ENCODE measurements around the gene PFN2. TPM values are rescaled to one million over a fixed set of nuclear protein-coding genes. Genes with fewer than 3 reads are reported as not detected.
"Not testable (repeated sequence)": the region's sequence is repeated elsewhere in the genome, so short reads cannot be mapped to it uniquely, and the experiment has no call there.

PFN2 gene, protein sequence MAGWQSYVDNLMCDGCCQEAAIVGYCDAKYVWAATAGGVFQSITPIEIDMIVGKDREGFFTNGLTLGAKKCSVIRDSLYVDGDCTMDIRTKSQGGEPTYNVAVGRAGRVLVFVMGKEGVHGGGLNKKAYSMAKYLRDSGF
- 260 and 354 TPM in 2 replicates for total RNA-seq
- polyA plus RNA-seq (2012) = 262 TPM

DNA sequence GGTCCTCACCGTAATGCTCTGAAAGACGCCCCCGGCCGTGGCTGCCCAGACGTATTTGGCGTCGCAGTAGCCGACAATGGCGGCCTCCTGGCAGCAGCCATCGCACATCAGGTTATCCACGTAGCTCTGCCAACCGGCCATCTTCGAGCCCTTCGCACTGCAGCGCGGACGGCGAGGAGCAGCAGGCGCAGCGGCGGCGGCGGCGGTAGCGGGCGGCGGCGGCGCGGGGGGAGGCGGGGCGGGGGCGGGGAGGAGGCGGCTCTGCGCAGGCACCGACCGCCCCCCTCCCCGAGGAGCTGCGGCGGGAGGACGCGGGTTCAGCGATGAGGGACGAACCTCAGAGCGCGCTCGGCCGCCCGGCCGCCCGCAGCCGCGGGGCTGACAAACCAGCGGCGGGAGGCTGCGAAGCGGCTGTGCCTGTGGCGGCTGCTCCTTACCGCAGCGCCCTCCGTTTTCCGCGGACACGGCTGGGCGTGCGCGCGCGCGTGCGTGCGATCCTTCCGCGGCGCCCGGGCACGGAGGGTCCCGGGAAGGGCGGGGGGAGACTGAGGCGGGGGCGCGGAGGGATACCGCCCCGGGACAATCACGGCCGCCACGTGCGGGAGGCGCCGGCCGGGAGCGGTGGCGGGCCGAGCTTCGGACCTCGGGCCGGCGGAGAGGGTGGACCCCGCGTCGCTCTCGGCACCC, at the start of gene PFN2:
TSS of gene PFN2 (minus strand) at position 180 of the 687 bp plus-strand sequence. CDS start at position 141, 39 bp downstream.
- DNase-seq (ENCODE audit: low read depth) = peak; percentile 90

DNA sequence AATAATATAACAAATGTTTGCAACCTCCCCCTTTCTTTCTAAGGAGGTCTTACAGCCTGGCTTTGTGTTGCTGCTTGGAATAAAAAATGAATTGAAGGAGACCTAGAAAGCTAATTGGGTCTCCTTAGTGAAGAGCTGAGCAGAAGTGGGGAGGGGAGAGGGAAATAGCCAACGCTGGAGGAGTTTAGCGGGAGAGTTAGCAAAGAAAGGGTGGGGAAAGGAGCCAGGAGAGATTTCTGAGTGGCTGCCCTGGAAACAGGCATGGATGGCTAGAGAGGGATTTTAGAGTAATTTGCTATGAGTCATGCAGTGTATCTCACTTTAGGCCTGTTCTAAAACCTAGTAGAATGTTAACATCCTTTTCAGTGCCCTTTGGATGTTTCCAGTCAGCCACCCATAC, 45.2 kb upstream of the PFN2 start:
- DNase-seq (ENCODE audit: low read depth) = no peak

DNA sequence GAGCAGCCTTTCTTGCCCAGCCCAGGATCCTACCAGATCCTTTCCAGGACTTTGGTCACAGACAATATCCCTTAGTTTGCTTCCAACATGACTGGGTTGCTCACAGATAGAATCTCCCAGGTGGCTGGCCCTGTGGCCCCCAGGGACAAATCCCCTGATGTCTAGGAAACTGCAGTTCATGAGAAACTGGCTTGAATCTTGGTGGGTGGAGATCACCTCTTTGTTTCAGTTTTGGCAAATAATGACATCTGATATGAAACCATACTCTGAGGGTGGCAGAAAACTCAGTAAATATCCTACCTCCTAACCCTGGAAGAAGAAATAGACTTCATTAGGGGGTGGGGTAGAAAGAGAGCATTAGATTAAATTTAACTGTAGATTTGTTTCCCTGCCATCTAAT, 44.1 kb upstream of the PFN2 start:
- DNase-seq (ENCODE audit: low read depth) = no peak

DNA sequence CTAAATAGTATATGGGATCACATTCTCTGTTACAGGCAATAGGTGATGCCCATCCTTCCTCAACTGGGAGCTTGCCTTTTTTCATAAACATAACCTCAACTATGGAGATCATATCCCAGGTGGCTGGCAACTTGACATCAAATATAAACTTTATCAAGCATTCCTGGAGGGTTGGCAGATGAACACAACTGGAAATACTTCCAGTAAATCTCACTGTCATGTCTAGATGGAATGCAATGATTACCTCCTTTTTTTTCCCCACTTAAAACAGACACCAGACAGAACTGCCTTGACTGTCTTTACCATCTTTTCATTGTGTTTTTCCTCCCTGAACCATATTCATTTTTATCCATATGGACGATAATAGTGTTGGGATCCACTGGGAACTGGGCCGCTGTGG, 43.1 kb upstream of the PFN2 start:
- no peak for DNase-seq (ENCODE audit: low read depth)

DNA sequence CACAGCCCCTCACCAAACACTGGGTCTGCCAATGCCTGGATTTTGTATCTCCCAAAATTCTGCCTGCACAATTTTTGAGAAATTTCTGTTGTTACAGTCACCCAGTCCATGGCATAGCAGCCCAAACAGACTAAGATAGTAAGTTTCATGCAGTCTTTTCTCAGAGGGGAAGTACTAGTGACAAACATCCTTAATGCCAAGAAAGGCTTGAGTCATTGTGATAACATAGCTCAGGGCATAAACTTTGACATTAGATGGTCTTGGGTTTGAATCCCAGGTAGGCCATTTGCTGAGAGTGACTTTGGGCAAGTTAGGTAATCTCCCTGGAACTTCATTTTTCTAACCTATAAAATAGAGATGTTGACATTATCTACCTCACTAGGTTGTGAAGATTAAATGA, 36.1 kb upstream of the PFN2 start:
- no peak for DNase-seq (ENCODE audit: low read depth)

DNA sequence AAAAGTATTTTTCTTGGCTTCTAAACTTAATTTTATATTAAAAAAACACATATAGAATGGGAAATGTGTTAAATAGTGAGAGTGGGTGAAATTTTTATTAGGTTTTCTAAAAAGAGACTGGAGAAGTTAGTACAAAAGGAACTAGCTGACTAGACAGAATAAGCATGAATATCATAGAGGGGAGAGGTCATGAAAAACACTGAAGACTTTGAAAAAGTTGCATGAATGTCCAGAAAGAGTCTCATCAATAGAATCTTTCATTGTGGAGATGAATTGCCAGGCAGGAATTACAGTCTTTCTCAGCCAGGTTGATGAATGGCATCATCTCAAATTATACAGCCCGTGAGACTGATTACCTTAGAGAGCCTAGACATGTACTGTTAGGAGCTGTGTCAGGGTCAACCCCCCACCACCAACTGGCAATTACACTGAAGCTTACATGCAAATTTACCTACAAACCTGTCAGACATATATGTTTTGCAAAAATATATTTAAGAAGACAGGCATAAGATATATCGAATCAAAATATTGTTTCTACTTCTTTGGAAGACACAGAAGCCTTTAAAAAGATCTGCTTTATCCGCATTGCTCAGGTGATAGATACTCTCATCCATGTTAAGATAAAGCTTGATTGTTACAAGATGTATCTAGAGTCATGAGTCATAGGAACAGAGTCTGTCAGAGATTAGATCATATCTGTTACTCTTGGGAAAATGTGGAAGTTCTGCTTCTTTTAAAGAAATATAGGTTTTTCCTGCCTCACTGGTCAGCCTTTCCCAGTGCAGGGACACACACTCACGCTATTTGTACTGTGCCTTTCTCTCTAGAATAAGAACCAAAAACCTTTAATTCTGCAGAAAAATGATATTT, 34.8 kb upstream of the PFN2 start:
- no peak for DNase-seq (ENCODE audit: low read depth)

DNA sequence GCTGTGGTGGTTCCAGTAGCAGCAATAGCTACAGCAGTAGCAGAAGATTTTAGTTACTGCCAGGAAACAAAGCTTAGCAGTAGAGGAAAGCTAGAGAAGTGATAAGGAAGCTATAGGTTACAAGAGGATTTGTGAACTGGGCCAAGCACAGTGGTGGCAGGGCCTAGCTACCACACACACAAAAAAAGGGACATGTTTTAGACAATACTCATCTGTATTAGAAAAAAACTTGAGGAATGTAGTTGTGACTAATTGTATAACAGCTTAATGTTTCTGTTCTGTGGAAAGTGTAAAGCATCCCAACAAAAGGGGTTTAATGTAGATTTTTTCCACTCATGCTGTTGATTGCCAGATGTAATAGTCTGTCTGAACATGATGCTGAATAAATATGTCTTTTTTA, 29.9 kb upstream of the PFN2 start:
- DNase-seq (ENCODE audit: low read depth) = no peak

DNA sequence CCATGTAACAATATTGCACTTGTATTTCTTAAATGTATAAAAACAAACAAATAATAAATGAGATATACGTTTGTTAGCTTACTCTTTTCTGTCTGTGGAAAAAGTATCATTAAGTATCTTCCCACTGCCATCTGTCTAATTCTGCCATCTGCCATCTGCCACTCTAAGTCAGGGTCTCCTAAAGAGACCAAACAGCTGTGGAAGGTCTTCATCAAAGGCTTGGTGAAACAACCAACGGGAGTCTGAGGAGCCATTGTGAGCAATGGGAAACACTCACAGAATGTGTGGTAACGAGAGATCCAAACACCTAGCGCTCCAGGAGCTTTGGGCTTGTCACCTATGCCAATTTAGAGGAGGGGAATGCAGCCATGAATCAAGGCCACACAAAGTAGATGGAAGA, 28.7 kb upstream of the PFN2 start:
- DNase-seq (ENCODE audit: low read depth) = peak; percentile 51

DNA sequence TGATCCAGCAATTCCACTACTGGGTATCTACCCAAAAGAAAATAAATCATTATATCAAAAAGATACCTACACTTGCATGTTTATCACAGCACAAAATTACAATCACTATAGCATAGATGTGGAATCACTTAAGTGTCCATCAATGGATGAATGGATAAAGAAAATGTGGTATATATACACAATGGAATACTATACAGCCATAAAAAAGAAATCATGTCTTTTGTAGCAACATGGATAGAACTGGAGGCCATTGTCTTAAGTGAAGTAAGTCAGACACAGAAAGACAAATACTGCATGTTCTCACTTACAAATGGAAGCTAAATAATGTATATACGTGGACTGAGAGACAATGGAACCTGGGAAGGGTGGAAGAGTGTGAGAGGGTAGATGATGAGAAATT, 28.3 kb upstream of the PFN2 start:
- no peak for DNase-seq (ENCODE audit: low read depth)

DNA sequence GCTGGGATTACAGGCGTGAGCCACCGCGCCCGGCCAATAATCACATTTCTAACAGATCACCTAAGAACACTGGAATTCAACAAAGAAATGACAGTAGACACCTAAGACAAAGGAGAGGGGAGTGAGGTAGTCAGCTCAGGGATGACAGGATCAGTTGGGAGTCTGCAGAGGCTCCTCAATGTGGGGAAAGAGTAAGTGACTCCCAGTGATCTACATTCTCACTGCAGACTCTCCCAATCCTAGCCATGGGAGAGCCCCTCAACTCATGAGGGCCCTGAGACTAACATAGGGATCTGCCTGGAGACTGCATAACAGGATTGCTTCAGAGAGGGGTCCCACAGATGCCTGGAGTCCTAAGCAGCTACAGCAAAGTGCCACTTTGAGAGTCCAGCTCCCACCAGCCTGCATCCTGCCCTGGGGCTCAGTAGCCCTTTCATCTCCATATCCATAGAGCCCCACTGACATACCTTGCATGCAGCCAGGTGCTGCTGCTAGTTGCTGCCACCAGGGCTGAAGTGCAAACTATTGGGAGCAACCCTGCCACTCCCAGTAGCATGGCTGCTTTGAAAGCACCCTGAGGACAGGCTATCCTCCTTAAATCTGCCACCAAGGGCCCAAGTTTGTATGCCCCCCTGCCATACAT, 21.8 kb upstream of the PFN2 start:
- DNase-seq (ENCODE audit: low read depth) = no peak

DNA sequence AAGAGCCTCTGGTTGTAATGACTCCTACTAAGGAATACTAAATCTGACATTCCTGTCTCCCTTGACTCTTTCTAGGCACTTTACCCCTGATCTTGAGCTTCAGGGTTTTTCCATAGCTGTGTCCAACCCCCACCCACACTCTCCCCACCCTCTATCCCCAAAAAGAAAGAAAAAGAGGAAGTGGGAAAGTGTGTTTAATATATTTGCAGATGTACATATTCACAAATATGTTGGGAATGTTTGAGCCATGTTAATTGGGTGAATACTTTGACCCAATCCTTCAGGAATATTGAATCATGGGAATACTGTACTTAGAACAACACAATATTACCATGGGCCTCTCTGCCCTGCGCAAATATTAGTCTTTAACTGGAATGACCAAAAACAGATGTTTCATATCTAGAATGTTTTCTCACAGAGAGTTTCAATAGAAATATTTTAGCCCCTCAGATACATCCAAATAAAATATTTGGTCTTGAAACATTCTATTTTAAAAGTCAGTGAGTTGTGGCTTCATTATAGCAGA, 19.8 kb upstream of the PFN2 start:
- no peak for DNase-seq (ENCODE audit: low read depth)

DNA sequence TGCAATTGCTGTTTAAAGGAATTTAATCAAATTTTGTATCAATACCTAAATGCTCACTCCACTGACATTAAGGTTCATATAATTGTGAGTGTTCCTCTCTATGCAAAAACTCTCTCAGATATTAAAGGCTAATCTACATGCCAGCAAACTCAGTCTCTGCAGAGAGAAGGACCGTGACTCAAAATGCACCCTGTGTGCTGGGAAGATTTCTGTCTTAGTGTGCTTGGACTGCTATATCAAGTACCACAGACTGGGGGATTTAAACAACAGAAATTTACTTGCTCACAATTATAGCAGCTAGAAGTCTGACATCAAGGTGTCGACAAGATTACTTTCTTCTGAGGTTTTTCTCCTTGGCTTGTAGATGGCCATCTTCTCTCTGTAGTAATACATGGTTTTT, 18.6 kb upstream of the PFN2 start:
- DNase-seq (ENCODE audit: low read depth) = no peak

DNA sequence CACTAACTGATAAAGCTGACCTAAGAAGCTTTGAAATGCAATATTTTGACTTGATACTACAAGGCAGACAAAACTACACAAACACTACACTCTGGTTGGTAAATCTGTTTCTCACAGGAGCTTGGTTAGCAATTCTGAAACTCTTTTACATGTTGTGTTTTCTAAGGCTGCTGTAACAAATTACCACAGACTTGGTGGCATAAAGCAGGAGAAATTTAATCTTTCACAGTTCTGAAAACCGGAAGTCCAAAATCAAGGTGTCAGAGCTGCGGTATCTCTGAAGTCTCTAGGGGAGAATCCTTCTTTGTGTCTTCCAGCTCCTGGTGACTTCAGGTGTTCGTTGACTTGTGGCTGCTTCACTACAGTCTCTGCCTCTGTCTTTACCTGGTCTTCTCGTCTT, 12.9 kb upstream of the PFN2 start:
- DNase-seq (ENCODE audit: low read depth) = no peak

DNA sequence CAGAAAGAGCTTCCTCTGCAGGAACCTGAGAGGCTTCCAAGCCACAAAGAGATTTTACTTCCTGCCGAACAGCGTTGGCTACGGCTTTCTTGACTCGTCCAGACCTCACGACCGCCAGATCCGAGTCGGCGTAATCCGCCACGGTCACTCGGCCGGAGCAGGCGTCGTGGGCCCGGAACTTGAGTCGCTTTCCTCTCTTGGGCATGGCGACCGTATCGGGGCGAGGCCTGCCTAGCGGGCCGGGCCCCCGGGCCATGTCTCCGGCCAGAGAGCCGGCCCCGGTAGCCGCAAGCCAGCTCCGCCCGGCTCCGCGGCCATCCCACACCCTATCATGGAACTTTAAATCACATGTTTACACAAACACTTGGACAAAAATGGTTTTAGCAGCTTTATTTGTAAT, 12.4 kb upstream of the PFN2 start:
- not testable (repeated sequence) for DNase-seq (ENCODE audit: low read depth)

DNA sequence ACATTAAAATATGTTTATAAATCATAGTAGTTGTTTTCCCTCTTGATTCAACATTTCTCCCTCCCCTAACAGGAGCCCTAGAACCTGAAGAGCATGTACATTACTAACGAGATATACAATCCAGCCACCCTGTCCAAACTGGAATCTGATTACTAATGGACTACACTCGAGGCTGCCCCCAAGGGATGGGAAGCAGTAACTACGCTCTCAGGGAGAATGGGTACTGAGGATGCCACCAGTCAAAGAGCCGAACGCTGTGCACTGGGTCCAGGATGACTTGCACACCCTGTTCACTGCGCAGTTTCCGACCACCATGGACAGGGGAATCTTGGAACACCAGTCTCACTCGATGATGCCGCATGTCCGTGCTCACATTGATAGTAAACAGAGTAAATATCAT, 11.3 kb upstream of the PFN2 start:
- DNase-seq (ENCODE audit: low read depth) = not testable (repeated sequence)

DNA sequence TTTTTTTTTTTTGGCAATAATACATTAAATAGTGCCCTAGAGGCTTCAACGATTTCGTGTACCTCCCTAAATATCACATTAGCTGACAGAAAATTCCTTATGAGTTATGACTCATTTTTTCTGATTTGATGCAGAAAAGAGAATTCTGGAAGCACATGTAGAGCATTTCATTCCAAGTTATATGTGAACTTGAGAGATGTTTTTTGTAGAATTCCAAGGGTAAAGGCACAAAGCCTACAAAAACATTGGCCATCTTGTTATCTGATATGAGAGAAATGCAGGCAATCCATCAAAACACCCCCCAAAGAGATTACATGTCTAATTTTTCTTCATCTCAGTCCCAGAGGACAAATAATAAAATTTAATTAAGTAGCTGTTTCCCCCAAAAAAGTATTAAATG, 6.7 kb upstream of the PFN2 start:
- DNase-seq (ENCODE audit: low read depth) = no peak

DNA sequence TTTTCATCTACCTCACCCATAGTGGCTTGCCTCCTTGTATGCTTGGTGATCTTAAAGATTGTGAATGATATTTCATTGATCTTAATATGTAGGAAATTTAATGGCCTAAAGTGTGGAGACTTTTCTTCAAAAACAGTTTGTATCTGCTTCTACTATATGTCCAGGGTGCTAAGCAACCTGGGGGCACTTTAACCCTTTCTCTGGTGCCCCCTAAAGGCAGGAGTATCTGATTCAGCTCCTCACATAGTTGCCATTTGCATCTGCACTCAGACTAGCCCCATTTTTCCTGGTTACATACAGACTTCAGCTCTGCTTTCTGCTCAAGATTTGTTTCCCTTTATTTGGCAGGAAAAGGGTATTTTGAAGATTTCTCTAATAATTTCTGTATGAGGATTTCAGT, 5.2 kb upstream of the PFN2 start:
- DNase-seq (ENCODE audit: low read depth) = no peak

DNA sequence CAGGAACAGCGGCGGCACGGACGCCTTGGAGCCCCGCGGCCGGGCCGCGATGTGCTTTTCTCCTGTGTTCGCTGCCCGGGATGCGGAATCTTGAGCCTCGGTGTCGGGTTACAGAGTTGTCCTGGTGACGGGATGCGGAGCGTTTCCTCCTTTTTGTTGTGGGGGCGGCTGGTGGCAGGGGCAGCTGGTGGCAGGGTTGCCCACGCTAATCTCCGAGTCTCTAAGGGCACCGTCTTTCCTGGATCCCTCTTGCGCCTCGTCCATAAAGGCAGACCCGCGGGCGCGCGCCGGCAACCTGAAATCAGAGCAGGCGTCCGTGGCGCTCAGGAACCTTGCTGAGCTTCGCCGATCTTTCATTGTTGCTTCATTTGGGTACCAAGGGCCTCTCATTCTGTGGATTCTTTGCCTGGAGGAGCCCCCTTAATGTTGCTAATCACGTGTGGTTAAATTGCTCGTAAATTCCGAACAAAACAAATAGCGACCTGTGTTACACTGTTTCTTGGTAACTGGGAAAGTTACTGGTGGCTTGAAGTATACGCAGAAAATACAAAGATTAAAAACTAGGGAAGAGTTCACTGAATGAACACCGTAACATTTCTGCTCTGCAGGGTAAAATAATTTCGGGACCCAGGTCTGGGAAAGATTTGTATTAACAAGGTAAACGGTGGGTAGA, 844 bp upstream of the PFN2 start:
- DNase-seq (ENCODE audit: low read depth) = peak; percentile 91

DNA sequence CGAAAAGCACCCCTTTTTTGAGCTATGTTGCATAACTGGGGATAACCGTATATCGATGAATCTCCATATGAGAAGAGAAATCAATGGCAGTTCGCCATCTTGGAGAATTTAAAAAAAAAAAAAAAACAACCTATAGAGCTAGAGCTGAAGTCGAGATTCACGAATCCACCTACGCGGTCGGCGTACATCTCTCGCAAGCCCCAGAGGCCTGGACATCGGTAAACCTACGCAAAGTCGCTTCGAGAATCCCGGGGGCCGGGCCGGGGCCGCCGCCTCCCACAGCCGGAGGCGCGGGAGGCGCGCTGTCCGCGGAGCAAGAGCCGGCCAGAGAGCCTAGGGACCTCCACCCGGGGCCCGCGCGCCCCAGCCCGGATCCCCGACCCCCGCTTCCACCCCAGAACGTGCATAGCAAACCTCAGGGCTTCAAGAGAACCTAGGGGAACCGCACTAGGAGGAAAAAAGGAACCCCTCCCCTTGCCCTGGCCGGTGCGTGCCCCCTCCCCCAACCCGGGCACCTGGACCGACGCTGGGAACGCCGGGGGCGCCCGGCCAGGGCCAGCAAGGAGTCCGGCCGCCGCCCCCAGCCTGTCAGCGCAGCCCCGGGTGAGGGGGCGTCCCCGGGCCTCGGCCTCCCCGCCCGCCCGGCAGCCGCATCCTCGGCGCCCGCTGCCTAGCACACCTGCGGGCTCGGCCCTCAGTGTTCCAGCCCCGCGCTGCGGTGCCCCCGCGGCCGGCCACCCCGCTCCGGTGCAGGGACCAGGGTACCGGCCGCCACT, 567 bp downstream of the PFN2 start:
- peak; percentile 63 for DNase-seq (ENCODE audit: low read depth)
